ENCODE data around the gene FSD2.

Gene FSD2

DNA sequence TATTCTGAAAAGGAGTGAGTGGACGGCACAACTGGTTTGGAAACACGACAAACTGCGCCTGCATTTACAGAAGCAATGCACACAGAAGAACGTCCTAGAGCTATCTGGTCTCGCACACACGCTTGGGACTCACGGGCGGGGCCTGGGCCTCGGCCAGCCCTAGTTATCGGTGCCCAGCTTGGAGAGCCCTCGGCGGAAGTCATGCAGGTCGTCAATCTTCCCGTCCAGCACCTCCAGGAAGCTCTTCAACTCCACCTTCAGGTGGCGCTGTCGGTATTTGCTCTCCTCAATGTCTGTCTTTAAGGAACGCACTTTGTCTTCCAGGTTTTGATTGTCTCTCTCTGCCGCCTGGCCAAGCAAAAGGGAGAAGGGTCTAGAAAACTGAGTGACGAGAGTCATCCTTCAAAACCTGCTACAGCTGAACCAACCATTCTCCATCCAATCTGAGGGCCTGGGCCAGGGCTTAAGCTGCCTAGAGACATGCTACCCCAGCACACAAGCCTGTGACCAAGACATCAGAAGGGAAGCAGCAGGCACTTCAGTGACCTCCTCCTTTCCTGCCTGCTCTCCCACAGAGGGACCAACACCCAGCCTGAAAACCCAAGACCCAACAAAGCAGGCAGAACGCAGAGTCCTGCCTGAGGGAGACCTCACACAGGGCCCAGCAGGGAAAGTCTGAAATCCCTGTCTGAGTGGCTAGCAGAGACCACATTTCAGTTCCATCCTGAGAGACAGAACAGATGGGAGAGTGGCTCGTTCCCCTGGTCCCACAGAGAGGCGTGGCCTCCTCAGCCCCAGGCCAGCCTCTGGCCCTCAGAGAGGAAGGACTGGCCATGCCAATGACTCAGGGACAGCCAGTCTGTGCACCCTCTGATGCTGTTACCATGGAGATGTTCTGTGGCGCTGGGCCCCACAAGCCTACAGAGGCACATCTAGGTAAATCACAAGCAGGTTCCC, 44.0 kb upstream of the FSD2 start:
- in situ Hi-C loops (cut with HindIII; ENCODE audit: low sequenced_read_pairs), result no loop called here
- H3K4me3 ChIP-seq (ENCODE audit: low read depth, low read length), result no peak overlapping the region

DNA sequence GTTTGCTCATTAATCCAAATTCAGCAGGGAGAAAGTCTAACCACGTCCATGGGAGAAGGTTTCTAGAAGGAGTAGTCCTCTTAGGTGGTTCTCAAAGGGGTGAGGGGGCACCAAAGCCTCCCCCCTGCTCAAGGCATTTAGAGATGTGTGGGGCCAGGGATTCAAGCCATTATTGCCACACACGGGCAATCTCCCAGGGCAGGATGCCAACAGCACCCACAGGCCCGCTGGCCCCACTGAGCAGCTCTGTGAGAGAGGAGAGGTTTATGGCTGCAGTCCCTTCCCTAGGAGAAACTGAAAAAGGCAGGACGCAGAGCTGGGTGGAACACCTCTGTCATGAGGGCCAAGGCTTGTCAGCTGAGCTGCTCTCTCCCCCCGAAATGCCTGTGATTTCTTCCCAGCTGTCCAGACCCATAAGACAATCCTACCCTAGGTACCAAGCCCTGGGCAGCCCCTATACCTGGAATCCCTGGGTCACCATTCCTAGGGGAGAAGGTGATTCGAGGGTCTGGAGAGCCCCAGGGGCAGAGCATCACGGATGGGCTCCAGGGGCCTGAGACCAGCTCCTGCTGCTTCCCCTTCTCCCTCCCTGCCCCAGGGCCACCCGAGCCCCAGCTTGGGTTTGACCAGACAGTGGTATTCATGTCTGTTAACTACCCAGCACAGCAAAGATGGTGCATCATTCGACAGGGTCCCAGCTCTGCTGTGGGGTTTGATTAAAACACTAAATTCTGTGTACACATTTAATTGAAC, 42.5 kb upstream of the FSD2 start:
- H3K4me3 ChIP-seq (ENCODE audit: low read depth, low read length), result no peak overlapping the region
- in situ Hi-C loops (cut with HindIII; ENCODE audit: low sequenced_read_pairs), result no loop called here
- TF ChIP-seq CTCF (IDR thresholded peaks at IDR 0.05; ENCODE audit: low read depth, low read length), result no peak
- no peak for DNase-seq (ENCODE audit: low read depth, low spot score)

More for the DNA sequence above, 44.0 kb upstream of the FSD2 start:
- DNase-seq (ENCODE audit: low read depth, low spot score), result peak; percentile 75
- peak; percentile 79 for TF ChIP-seq CTCF (IDR thresholded peaks at IDR 0.05; ENCODE audit: low read depth, low read length)

GRCh38 chr15:82847703-82848102, 41.8 kb upstream of the FSD2 start:
- no peak overlapping the region for H3K4me3 ChIP-seq (ENCODE audit: low read depth, low read length)
- no peak for TF ChIP-seq CTCF (IDR thresholded peaks at IDR 0.05; ENCODE audit: low read depth, low read length)
- DNase-seq (ENCODE audit: low read depth, low spot score), result no peak
- in situ Hi-C loops (cut with HindIII; ENCODE audit: low sequenced_read_pairs), result no loop called here

- no peak overlapping the region for H3K4me3 ChIP-seq (ENCODE audit: low read depth, low read length)
- no peak for TF ChIP-seq CTCF (IDR thresholded peaks at IDR 0.05; ENCODE audit: low read depth, low read length)
- no peak for DNase-seq (ENCODE audit: low read depth, low spot score)
- in situ Hi-C loops (cut with HindIII; ENCODE audit: low sequenced_read_pairs), result no loop called here
Observed at GRCh38 chr15:82846621-82847020, 40.8 kb upstream of the FSD2 start.

- in situ Hi-C loops (cut with HindIII; ENCODE audit: low sequenced_read_pairs), result no loop called here
- TF ChIP-seq CTCF (IDR thresholded peaks at IDR 0.05; ENCODE audit: low read depth, low read length), result no peak
- no peak for DNase-seq (ENCODE audit: low read depth, low spot score)
- H3K4me3 ChIP-seq (ENCODE audit: low read depth, low read length), result no peak overlapping the region
Observed at GRCh38 chr15:82845686-82846085, 39.8 kb upstream of the FSD2 start.

DNA sequence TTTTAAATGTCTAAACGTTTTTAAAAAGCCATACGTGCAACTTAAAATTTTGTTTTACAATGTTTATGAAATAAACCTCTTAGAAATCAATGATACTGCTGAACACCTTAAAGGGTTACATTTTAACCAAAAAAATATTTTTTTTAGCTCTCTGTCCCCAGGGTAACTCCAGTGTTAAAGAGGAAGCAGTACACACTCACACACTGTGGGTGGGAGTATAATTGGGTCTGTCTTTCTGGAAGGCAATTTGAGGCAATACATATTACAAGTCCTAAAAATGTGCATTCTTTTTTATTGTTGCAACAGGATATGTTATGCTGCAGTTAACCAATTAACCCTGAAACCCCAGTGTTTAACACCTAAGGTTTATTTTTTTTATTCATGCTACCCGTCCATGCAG, 37.7 kb upstream of the FSD2 start:
- no peak overlapping the region for H3K4me3 ChIP-seq (ENCODE audit: low read depth, low read length)
- TF ChIP-seq CTCF (IDR thresholded peaks at IDR 0.05; ENCODE audit: low read depth, low read length), result no peak
- in situ Hi-C loops (cut with HindIII; ENCODE audit: low sequenced_read_pairs), result no loop called here
- DNase-seq (ENCODE audit: low read depth, low spot score), result no peak
